Keratinocyte (primary cell): ENCODE measurements around the gene BCL2L1. TPM values are rescaled to one million over a fixed set of nuclear protein-coding genes. Genes with fewer than 3 reads are reported as not detected.

Source experiments
- DNase-seq: peaks from one replicate; pipeline ENCODE4 v3.0.0-alpha.2; 2011; ENCODE audit warnings: low read depth, missing footprints, low spot score
- FAIRE-seq: peaks from 2 replicates; lab custom pipeline; 2011; peaks lifted over from hg19 to GRCh38; lab: Jason Lieb, UNC
- H2AFZ ChIP-seq: 2 replicates; pipeline ENCODE4 v1.6.0; 2012; ENCODE audit warnings: low read length, control low read depth, inconsistent platforms; ENCODE audit not compliant: control insufficient read depth
- H3K27ac ChIP-seq: 2 replicates; pipeline ENCODE4 v1.5.1; 2011; ENCODE audit warnings: low read length; ENCODE audit not compliant: control insufficient read depth, insufficient read depth
- H3K27me3 ChIP-seq: 3 replicates; pipeline ENCODE4 v1.6.0; 2011; ENCODE audit warnings: low read length; ENCODE audit not compliant: control insufficient read depth, insufficient read depth; ENCODE audit errors: extremely low read depth
- H3K36me3 ChIP-seq, 2 experiments: 2 replicates in 1 of 2; 3 replicates in 1 of 2; pipeline ENCODE4 v1.5.1; 2011; ENCODE audit warnings: low read length in 2 of 2, mild to moderate bottlenecking in 1 of 2; ENCODE audit not compliant: control insufficient read depth in 2 of 2, insufficient read depth in 2 of 2; ENCODE audit errors: extremely low read depth in 1 of 2
- H3K4me1 ChIP-seq: 3 replicates; pipeline ENCODE4 v1.5.1; 2011; ENCODE audit warnings: low read length; ENCODE audit not compliant: control insufficient read depth, insufficient read depth; ENCODE audit errors: extremely low read depth
- H3K4me2 ChIP-seq: 3 replicates; pipeline ENCODE4 v1.6.0; 2011; ENCODE audit warnings: low read depth, low read length; ENCODE audit not compliant: control insufficient read depth, insufficient read depth; ENCODE audit errors: extremely low read depth
- H3K4me3 ChIP-seq, 3 experiments: fragments of 200-600 bp in 1 of 3; sonication (generic) in 1 of 3; 2 replicates in 2 of 3; 3 replicates in 1 of 3; pipeline ENCODE4 v1.5.1; 2011 to 2016; ENCODE audit warnings: low read length in 3 of 3, mild to moderate bottlenecking in 3 of 3, control low read depth in 2 of 3, inconsistent platforms in 1 of 3, low read depth in 1 of 3, mixed read lengths in 1 of 3, mixed run types in 1 of 3, moderate library complexity in 1 of 3; ENCODE audit not compliant: control insufficient read depth in 2 of 3, insufficient read depth in 2 of 3; ENCODE audit errors: extremely low read depth in 1 of 3
- H3K79me2 ChIP-seq: 2 replicates; pipeline ENCODE4 v1.6.0; 2012; ENCODE audit warnings: low read length; ENCODE audit not compliant: control insufficient read depth, insufficient read depth
- H3K9ac ChIP-seq: 3 replicates; pipeline ENCODE4 v1.6.0; 2011; ENCODE audit warnings: low read length; ENCODE audit not compliant: control insufficient read depth, insufficient read depth; ENCODE audit errors: extremely low read depth
- H3K9me1 ChIP-seq: 3 replicates; pipeline ENCODE4 v1.6.0; 2011; ENCODE audit warnings: low read length; ENCODE audit not compliant: control insufficient read depth, insufficient read depth; ENCODE audit errors: extremely low read depth
- H3K9me3 ChIP-seq: 2 replicates; pipeline ENCODE4 v1.5.1; 2012; ENCODE audit warnings: low read depth, low read length; ENCODE audit not compliant: control insufficient read depth
- H4K20me1 ChIP-seq: 3 replicates; pipeline ENCODE4 v1.6.0; 2011; ENCODE audit warnings: low read length; ENCODE audit not compliant: control insufficient read depth, insufficient read depth; ENCODE audit errors: extremely low read depth
- EZH2 ChIP-seq: IDR thresholded peaks from one replicate; pipeline ENCODE4 v1.6.1; 2012; ENCODE audit warnings: inconsistent platforms, mild to moderate bottlenecking, low read length, moderate library complexity
- dilution Hi-C: fragments of 300-500 bp; cut with MboI; formaldehyde crosslinking; loops from one replicate; pipeline ENCODE4 v1.7.0; 2020; ENCODE audit warnings: low sequenced_read_pairs; ENCODE audit not compliant: extremely low pct_ligation_motif_present
- polyA plus RNA-seq, 5 experiments: library from polyadenylated mRNA; depleted of rRNA in 3 of 5; stranded (reverse) in 3 of 5; stranded (forward) in 1 of 5; unstranded in 1 of 5; fragments of >200 nt; gene quantifications; 1 replicate in 1 of 5; 2 replicates in 3 of 5; 3 replicates in 1 of 5; pipeline versions ENCODE4 v1.2.1 to v1.2.3, GENCODE V29; 2011 to 2012; ENCODE audit warnings: missing spikeins in 2 of 5, low read depth in 1 of 5, low replicate concordance in 1 of 5
- TF ChIP-seq, protein P1 (sequence below), 3 experiments: IDR thresholded peaks in 1 of 3; conservative IDR thresholded peaks in 1 of 3; optimal IDR thresholded peaks in 1 of 3; 2 replicates in 2 of 3; 3 replicates in 1 of 3; pipeline versions ENCODE3 to v1.5.1; 2011; ENCODE audit warnings: low read length in 3 of 3, mild to moderate bottlenecking in 3 of 3, moderate library complexity in 2 of 3, control low read depth in 1 of 3, inconsistent platforms in 1 of 3; ENCODE audit not compliant: insufficient read depth in 2 of 3; ENCODE audit errors: extremely low read depth in 1 of 3

The BCL2L1 gene
- polyA plus RNA-seq, 1 donor (not counting 4 experiments of a cell fraction or from before 2014, with no cell fraction given) = 109 TPM

DNA sequence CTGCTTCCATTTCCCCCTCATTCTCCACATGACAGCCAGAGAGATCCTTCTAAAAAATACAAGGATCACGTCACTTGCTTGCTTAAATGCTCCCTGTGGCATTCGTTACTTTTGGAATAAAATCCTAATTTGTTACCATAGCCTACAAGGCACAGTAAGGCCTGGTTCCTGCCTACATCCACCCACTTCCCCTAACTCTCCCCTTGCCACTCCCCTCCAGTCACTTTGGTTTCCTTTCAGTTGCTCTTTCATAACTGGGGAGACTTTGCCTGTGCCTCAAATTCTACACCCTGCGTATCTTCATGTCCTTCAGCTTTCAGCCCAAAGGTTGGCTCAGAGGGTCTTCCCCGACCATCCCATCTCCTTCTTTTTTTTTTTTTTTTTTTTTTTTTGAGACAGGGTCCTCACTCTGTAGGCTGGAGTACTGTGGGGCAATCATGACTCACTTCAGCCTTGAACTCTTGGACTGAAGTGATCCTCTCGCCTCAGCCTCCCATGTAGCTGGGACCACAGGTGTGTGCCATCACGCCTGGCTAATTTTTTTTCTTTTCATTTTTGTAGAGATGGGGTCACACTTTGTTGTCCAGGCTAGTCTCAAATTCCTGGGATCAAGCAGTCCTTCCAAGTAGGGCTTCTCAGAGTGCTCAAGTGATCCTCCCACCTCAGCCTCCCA lies 105.1 kb downstream of the BCL2L1 start:
- H3K27me3 ChIP-seq = no peaks in the 10 kb centered on the region
- H3K9me1 ChIP-seq = no peaks in the 10 kb centered on the region
- TF ChIP-seq, protein P1, sequence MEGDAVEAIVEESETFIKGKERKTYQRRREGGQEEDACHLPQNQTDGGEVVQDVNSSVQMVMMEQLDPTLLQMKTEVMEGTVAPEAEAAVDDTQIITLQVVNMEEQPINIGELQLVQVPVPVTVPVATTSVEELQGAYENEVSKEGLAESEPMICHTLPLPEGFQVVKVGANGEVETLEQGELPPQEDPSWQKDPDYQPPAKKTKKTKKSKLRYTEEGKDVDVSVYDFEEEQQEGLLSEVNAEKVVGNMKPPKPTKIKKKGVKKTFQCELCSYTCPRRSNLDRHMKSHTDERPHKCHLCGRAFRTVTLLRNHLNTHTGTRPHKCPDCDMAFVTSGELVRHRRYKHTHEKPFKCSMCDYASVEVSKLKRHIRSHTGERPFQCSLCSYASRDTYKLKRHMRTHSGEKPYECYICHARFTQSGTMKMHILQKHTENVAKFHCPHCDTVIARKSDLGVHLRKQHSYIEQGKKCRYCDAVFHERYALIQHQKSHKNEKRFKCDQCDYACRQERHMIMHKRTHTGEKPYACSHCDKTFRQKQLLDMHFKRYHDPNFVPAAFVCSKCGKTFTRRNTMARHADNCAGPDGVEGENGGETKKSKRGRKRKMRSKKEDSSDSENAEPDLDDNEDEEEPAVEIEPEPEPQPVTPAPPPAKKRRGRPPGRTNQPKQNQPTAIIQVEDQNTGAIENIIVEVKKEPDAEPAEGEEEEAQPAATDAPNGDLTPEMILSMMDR (optimal IDR thresholded peaks at IDR 0.05 in 1 of 3, IDR thresholded peaks at IDR 0.05 in 1 of 3, conservative IDR thresholded peaks at IDR 0.05 in 1 of 3; ENCODE audit: extremely low read depth in 1 of 3, insufficient read depth in 2 of 3, low read length in 3 of 3) = no peak
- no peak for TF ChIP-seq EZH2
- FAIRE-seq (no peak), DNase-seq (no peak)
- no peaks in the 10 kb centered on the region for H4K20me1 ChIP-seq
- H3K4me1 ChIP-seq = peaks cover 2% of the 10 kb centered on the region
- dilution Hi-C loops = no loop called here
- no peaks in the 10 kb centered on the region for H3K36me3 ChIP-seq
- H3K9ac ChIP-seq = no peak overlapping the region
- H3K79me2 ChIP-seq = no peaks in the 10 kb centered on the region
- H3K27ac ChIP-seq = no peak overlapping the region
- no peak overlapping the region for H3K4me3 ChIP-seq
- no peak overlapping the region for H2AFZ ChIP-seq
- no peaks in the 10 kb centered on the region for H3K9me3 ChIP-seq
- no peak overlapping the region for H3K4me2 ChIP-seq

DNA sequence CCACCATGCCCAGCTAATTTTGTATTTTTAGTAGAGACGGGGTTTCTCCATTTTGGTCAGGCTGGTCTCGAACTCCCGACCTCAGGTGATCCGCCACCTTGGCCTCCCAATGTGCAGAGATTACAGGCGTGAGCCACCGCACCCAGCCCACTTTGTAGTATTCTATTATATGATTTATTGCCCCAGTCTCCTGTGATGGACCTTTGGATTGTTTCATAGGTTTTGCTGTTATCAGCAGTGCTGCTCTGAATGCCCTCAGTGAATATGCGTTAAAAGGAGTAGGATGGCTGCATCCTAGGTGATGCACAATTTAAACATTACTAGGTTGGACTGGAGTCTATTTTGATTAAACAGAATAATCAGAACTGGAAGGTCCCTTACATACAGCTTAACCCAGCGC lies 107.3 kb downstream of the BCL2L1 start:
- FAIRE-seq (no peak), DNase-seq (no peak)
- TF ChIP-seq, protein P1 (optimal IDR thresholded peaks at IDR 0.05 in 1 of 3, IDR thresholded peaks at IDR 0.05 in 1 of 3, conservative IDR thresholded peaks at IDR 0.05 in 1 of 3; ENCODE audit: extremely low read depth in 1 of 3, insufficient read depth in 2 of 3, low read length in 3 of 3) = no peak
- TF ChIP-seq EZH2 = no peak
- Histone ChIP-seq H3K9me3 (no peaks in the 10 kb centered on the region), H3K27ac (no peak overlapping the region), H3K4me3 (no peak overlapping the region), H3K9me1 (no peaks in the 10 kb centered on the region), H3K79me2 (no peaks in the 10 kb centered on the region), H3K4me1 (peaks cover 20% of the 10 kb centered on the region), H4K20me1 (no peaks in the 10 kb centered on the region), H3K4me2 (no peak overlapping the region), H3K36me3 (no peaks in the 10 kb centered on the region), H3K27me3 (no peaks in the 10 kb centered on the region), H2AFZ (no peak overlapping the region), H3K9ac (no peak overlapping the region)
- dilution Hi-C loops = no loop called here

Other genes with a start within 250 kb of the BCL2L1 start
- gene DEFB124, start 247.7 kb downstream of the BCL2L1 start, polyA plus RNA-seq = not detected in 3 replicates
- not detected in 3 replicates for gene REM1, start 247.6 kb downstream of the BCL2L1 start, polyA plus RNA-seq
- gene HM13, start 208.4 kb downstream of the BCL2L1 start, polyA plus RNA-seq = 127 to 175 TPM (median 151 TPM) in 3 replicates
- 24.4 to 40.8 TPM (median 33.0 TPM) in 3 replicates for gene ID1, start 117.6 kb downstream of the BCL2L1 start, polyA plus RNA-seq
- gene COX4I2, start 85.0 kb downstream of the BCL2L1 start, polyA plus RNA-seq = not detected in 3 replicates
- gene TPX2, start 16.4 kb upstream of the BCL2L1 start, polyA plus RNA-seq = 7.1 to 32.5 TPM (median 31.5 TPM) in 3 replicates
- 0.02 to 0.05 TPM in 2 of 3 replicates, not detected in the other for gene MYLK2, start 96.5 kb upstream of the BCL2L1 start, polyA plus RNA-seq
- gene FOXS1, start 122.7 kb upstream of the BCL2L1 start, polyA plus RNA-seq = not detected in 3 replicates
- gene DUSP15, start 147.7 kb upstream of the BCL2L1 start, polyA plus RNA-seq = not detected in 3 replicates
- 0.10 to 0.13 TPM in 2 of 3 replicates, not detected in the other for gene TTLL9, start 147.8 kb upstream of the BCL2L1 start, polyA plus RNA-seq
- 15.3 to 17.5 TPM (median 15.7 TPM) in 3 replicates for gene PDRG1, start 229.2 kb upstream of the BCL2L1 start, polyA plus RNA-seq
- not detected in 3 replicates for gene XKR7, start 245.3 kb upstream of the BCL2L1 start, polyA plus RNA-seq